HG03139 (cell line): Measurements from ENCODE around the gene SPRY2.
"Not testable (repeated sequence)": the region's sequence is repeated elsewhere in the genome, so short reads cannot be mapped to it uniquely, and the experiment has no call there.

Experiments used
- ATAC-seq: cut with Tn5 transposase; IDR thresholded peaks from one replicate; pipeline ENCODE4 v1.9.1; 2021; ENCODE audit not compliant: unreplicated experiment

Gene SPRY2

GRCh38 chr13:80355496-80356094, 14.7 kb upstream of the SPRY2 start:
- not testable (repeated sequence) for ATAC-seq

- ATAC-seq: no peak
Observed at GRCh38 chr13:80348750-80349149, 7.8 kb upstream of the SPRY2 start.

DNA sequence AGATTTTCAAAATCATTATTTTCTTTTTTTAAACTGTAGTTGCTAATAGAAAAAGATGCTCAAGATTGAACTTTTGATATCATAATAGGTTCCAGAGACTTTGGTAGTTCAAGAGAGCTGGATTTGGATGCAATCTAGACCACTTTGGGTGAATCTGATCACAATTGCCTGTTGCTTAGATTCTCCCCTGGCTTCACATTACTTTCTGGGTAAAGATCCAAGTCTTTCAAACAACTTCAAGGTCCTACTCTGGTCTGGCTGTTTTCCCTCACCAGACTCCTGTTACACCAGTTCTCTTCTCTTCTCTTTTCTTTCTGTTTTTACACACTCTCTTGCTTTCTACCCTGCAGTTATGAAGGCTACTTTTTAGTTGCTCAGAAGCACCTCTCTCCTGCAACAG, 7.4 kb upstream of the SPRY2 start:
- no peak for ATAC-seq

GRCh38 chr13:80345771-80346510, 5.0 kb upstream of the SPRY2 start:
- no peak for ATAC-seq

DNA sequence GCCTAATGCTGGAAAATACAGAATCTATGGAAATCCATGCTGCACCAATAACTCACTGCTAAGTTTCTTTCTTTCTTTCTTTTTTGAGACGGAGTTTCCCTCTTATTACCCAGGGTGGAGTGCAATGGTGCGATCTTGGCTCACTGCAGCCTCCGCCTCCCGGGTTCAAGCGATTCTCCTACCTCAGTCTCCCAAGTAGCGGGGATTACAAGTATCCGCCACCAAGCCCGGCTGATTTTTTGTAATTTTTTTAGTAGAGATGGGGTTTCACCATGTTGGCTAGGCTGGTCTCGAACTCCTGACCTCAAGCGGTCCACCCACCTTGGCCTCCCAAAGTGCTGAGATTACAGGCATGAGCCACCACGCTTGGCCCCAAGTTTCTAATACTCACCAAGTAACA, 3.1 kb upstream of the SPRY2 start:
- ATAC-seq: not testable (repeated sequence)

GRCh38 chr13:80342471-80343371, 1.8 kb upstream of the SPRY2 start:
- ATAC-seq: peak; percentile 49

- ATAC-seq: no peak
Observed at GRCh38 chr13:80341756-80342370, 937 bp upstream of the SPRY2 start.

DNA sequence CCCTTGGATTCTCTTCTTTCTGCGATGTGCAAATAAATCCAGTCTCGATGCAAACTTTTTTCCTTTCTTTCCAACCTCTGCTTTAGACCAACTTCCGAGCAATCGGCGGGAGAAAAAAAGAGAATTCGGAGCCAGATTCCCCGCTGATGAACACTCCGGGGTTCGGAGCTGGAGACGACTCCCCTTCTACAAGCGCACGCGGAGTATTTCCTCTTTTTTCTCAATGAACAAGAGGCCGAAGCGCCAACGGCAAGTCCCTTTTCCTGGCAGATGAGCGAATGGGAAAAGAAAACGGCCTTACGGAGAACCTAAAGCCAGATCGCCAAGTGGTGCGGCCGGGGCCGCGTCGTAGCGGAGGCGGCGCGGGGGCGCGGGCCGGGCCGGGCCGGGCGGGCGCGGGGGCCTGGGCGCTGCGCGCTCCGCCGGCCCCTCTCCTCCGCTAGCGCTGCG, 250 bp downstream of the SPRY2 start:
- ATAC-seq: peak; percentile 21

DNA sequence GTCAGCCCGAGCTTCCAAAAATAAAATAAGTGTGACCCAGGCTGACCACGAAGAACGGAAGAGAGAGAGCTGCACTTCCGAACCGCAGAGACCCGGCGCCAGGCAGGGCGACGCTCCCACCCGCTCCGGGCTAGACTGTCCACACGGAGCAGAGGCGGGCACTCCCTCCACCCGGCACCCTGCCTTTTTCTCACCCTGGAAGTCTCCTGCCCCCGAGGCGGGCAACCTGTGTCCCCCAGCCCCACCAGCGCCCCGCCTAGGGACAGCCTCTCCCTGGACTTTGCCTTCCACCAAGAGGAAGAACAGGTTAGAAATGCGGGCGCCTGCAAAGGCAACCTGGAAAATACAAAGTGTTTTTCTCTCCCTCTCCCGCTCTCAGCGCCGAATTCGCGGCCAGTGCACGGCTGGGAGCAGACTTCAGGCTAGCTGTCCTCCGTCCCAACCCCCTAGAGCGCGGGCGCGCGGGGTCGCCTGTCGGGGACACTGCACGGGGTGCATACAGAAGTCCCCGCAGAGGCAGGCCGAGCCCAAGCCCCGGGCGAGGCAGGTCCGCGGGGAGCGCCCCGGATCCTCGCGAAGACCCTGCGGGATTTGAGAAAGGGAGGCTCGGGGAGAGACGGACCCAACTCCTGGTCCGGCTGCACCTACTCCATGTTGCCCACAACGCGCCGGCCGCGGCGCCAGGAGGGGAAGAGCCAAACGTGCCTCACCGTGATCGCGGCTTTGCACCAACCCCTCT, 845 bp downstream of the SPRY2 start:
- no peak for ATAC-seq

DNA sequence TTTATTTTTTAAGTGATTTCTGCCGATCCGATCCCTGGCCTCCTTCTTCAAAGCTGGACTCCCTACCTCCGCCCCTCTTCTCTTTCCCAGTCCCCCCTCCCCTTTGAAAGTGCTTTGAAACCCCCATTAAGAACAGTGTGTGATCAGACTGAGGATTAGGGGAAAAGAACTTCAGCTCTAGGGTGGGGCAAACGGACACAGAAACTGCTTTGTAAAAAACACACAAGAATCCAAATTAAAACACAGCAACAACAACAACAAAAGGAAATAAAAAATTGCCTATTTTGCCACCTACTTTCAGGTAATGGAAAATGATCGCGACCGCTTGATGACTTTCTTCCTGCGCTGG, 1.4 kb downstream of the SPRY2 start:
- no peak for ATAC-seq

DNA sequence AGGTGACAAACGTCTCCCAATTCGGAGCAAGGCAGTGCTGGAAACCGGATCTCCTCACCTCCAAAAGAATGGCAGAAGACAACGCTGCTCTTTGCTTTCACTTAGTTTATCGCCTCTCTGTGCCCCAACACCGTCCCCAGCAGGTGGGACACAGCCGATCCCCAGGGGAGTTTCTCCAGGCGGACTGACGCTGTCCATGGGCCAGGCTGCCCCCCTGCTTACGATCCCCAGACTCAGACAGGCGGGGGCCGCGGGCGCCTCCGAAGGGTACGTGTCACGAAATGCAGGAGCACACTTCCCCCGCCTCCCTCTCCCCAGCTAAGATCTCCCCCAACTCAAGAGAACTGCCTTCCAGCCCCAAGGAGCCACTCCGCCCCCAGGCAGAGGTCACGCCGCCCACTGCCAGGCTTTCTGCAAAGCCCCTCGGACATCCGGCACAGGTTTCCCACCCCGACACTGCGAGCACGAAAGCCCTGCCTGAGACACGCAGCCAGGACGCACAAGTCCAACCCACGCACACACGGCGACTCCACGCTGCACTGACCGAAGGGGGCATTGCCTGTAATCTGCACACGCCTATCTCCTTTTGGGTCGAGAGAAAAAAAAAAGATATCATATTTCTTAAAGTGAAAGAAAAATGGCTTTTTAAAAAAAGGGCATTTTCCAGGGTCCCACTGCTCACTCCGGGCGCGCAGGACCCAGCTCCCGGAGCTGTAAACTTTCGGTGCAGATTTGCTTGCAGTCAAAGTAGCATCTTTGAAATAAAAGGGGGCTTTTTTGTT, 2.0 kb downstream of the SPRY2 start:
- no peak for ATAC-seq

- no peak for ATAC-seq
Observed at GRCh38 chr13:80337288-80338081, 3.4 kb downstream of the SPRY2 start.

DNA sequence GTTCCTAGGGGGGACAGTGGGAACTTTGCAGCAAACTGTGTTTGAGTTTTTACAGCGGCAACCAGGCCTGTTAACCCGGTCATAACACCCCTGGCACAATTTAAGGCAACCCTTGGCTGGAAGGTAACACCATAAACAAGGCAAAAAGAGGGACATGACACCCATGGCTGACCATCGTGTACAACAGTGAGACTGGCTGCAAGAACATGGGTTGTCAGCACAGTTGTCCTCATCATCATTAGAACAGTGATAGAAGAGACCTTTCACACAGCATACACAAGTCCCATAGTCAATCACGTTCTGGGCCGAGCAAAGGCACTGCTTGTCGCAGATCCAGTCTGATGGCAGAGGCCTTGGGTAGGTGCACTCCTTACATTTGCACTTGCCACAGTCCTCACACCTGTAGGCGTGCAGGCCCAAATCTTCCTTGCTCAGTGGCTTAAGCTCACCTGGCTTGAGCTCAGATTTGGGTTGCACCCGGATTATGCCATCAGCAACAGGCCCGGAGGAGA, 4.1 kb downstream of the SPRY2 start:
- no peak for ATAC-seq

- no peak for ATAC-seq
Observed at GRCh38 chr13:80336370-80336769, 4.6 kb downstream of the SPRY2 start.

DNA sequence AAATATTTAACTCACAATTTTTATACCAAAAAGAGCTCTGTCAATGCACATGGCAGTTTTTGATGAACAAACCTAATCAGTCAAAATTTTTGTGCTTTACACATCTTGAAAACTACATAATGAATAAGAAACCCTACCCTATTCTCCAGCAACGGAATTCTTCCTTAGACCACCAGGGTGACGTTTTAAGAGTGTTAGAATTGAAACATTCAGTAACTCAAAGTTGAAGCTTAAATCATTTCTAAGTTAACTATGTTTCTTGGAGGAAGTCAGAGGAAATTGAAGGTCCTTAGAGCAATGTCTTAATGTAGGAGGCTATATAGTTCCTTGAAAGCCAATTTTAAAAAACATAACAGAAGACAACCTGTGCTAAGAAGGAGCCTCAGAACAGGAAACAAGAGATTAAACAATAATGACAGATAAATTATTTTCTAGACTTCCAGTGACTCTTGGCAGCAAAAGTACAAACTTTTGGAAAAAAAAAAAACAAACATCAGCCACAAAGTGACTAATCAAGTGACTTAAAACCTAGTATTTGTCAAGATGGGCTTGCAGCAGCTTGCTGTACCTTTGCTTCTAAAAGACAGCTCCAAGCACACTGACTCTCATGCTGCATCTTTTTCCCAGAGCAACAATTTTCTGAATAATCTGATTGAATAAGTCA, 6.2 kb downstream of the SPRY2 start:
- ATAC-seq: no peak

DNA sequence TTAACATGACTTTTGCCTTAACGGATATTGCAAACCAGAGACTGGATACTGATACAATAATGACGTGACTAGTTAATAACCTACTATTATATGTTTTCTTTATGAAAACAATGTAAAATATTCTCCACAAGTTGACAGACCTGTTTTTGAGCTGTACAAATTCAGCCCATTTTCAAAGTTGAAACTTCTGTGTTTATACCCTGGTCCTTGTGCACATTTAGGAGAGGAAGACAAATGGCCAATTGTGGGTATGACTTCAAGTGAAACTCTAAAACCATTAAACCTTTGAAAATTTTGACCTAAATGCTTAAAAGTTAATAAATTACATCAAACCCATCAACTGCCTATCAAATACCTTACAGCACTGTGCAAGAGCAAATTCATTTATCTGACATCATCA, 8.9 kb downstream of the SPRY2 start:
- ATAC-seq: no peak

DNA sequence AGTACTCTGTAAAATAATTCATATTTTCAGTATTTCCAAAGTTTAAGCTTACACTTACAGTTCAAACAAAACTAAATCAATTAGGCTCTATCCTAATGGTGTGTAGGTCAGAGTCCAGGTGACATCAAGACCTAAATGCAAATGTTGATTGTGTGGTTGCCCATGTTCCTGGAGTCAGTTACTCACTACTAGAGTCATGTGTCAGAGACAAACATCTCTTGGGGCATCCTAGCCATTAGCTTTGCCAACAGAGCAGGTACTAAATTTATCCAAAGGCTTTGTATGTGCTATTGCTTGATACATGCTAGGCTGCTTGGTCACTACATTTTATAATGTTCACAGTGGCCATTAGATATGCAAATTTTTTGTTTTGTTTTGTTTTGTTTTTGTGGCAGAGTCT, 11.7 kb downstream of the SPRY2 start:
- no peak for ATAC-seq

DNA sequence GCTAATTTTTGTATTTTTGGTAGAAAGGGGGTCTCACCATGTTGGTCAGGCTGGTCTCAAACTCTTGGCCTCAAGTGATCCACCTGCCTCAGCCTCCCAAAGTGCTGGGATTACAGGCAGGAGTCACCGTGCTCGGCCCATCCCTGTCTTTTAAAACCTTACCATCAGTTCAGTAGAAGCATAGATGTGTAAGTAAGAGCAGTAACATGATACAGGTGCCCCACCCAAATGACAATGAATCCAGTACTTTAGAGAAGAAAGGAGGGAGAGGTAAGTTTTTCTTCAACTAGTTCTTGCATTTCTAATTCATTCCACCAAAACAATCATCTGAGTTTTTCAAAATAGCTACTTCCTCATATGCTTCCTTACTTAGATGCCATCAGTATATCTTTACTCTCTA, 21.9 kb downstream of the SPRY2 start:
- ATAC-seq: no peak
